DMS153 treated with DMSO at 0.1 percent for 48 hours (cell line): Measurements from ENCODE around the gene FANCC.
A peak's percentile ranks its signal among the peaks of the same experiment; 100 is the strongest.

ENCODE experiments used
- DNase-seq: peaks from one replicate; lab custom pipeline; 2025; ENCODE audit not compliant: unreplicated experiment; lab: John Stamatoyannopoulos, UW

Gene FANCC

GRCh38 chr9:95090023-95090791 is 227.3 kb downstream of the FANCC start:
- DNase-seq, result no peak

- no peak for DNase-seq
Observed at GRCh38 chr9:95089257-95090022, 228.1 kb downstream of the FANCC start.

- no peak for DNase-seq
Observed at GRCh38 chr9:95088421-95089161, 228.9 kb downstream of the FANCC start.

- peak; percentile 10 for DNase-seq
Observed at GRCh38 chr9:95087659-95088242, 229.8 kb downstream of the FANCC start.

DNA sequence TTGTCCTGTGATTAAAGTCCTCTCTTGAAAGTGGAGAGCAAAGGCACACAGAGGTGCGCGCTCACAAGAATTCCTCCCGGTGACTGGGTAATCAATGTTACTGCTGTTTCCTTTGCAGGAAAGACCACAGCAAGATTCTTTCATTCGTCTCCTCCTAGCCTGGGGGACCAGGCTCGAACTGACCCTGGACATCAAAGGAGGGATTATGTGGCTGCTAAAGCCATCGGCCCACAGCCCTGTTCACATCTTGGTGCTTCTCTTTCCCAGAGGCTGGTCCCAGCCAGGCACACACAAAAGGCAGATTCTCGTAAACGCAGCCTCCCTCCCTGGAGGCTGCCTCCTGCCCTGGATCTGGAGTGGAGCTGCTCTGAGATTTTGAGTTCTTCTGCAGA is 230.9 kb downstream of the FANCC start:
- no peak for DNase-seq

- DNase-seq, result no peak
Observed at GRCh38 chr9:95085861-95086563, 231.5 kb downstream of the FANCC start.

DNA sequence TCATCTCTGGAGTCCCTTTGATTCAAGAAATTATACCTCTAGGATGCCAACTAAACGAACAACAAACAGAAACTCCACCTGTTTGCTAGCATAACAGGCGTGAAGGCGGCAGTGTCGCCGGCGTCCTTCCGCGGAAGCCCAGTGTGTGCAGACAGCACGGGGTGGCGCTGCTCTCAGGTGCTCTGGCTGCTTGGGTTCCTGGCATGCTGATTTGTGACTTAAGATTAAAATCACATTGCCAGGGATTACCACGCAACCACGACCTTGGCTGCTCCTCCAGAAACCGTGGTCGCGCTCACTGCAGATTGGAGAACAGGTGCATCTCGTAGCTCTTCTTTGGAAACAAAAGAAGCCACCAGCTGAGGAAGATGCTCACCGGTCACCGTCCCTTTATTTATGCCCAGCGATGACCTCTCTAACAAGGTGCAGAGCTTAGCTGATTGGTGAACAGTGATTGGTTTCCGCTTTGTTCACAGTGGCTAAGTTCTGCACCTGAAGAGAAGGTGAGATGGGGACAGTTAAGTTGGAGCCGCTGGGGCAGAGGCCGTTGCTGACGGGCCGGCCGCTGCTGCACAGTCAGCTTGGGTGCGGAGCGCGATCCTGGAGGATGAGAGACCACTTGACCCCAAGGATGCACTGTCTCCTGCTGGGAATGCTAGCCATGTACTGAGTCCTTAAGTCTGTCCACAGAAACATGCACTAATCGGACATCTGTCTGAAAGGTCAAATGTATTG is 232.3 kb downstream of the FANCC start:
- DNase-seq, result no peak

GRCh38 chr9:95084254-95084934 is 233.1 kb downstream of the FANCC start:
- no peak for DNase-seq

- DNase-seq, result no peak
Observed at GRCh38 chr9:95083086-95083768, 234.3 kb downstream of the FANCC start.

DNA sequence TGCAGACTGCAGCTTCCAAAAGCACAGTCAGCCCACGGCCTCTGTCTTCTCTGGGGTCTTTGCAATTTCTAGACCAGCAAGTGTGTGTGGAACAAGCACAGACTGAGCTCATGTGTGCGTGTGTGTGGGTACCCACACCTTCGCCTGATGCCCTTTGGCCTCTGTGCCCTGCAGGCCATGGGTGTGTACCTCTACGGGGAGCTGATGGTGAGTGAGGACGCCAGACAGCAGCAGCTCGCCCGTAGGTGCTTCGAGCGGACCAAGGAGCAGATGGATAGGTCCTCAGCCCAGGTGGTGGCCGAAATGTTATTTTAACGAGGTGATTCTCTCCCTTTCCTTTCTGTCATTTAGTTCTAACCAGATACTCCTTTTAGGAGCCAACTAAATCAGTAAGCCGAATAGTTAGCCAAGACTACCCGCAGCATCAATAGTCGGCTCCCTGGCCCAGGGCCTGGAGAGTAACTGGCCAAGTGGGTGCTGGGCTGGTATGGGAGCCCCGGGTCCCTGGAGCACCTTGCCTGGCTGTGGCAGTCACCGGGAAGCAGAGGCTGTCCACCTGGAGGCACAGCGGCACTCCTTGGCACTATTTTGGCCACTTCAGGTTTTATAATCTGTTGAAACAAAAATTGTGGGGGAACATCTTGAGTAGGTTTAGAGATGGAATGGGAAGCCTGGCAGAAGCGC is 235.0 kb downstream of the FANCC start:
- no peak for DNase-seq

- DNase-seq, result no peak
Observed at GRCh38 chr9:95081998-95082397, 235.5 kb downstream of the FANCC start.

DNA sequence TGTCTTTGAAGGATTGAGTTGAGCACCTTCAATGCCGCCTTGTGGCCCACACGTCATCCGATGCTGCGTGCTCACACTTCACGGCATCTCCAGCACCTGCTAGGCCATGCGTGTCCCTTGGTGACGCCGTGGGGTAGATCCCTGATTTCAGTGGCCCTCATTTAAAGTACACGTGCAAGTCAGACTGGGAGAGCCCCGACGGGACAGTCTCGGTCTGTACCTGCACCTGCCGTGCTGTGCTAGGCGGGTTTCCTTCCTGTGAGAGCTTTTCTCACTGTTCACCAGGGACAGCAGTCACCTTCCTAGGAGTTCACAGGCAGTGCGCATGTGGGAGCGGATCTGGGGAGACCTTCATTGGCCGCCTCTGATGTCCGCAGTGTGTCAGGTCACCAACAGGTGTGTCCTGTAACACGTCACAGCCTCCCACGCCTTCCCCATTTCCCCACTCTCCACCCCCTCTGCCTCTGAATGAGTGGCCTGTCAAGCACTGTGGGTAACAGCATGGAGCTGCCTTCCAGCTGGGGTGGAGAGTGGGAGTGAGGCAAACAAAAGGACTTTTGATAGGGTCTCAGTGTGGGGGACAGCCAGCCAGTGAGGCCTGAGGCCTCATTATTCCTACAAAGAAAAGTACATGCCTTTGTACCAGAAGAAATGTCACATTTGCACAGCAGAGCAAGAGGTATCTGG is 236.4 kb downstream of the FANCC start:
- no peak for DNase-seq

DNA sequence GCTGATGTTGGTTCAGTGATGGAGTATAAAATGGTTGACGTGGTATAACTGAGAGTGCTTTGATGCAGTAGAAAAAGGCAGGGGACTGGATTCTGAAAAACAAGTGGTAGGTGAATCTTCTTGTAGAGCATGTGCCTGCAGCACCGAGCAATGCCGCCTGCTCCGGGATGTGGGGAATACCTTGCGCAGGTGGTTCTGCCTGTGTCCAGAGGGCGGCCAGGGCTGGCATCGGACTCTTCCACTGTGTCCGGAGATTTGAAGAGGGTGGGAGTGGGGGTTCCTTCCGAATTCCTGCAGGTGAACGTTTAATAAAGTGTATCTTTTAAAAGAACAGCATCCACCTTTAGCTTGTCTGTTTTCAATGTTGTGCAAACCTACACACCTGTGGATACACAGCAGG is 238.0 kb downstream of the FANCC start:
- no peak for DNase-seq

DNA sequence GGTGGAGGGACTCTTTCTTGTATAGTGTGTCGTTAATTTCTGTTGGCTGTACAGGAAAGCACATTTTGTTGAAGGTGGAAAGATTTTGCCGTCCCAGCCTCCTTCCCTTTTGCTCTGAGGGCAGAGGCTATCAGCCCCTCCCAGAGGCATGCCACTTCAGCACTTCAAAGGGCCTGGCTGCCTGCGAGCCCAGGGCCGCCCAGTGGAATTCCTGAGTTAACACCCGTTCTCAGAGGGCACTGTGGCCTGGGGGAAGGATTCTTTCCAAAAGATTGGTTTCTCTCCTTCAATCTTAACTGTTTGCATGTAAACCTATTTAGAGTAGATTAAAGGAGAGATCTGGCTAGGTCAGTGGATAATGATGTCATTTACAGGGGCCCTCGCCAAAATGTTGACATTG is 238.6 kb downstream of the FANCC start:
- DNase-seq, result no peak

DNA sequence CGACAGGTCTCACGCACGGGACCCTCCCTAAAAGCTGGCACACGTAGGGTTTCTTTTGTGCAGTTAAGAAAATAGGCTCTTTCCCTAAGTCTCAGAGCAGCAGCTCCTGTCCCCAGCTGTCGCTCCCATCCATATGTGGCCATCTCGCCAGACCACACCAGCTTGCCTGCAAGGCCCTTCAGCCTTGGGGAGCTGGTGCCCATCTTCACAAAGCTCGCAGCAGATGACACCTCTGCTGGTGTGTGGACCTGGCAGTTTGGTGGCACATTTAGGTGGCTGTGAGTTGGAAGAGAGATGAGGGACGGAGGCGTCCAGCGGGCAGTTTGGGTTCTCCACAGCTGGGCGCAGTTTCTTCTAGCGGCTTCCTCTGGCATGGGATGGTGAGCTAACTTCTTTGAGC is 239.0 kb downstream of the FANCC start:
- no peak for DNase-seq

DNA sequence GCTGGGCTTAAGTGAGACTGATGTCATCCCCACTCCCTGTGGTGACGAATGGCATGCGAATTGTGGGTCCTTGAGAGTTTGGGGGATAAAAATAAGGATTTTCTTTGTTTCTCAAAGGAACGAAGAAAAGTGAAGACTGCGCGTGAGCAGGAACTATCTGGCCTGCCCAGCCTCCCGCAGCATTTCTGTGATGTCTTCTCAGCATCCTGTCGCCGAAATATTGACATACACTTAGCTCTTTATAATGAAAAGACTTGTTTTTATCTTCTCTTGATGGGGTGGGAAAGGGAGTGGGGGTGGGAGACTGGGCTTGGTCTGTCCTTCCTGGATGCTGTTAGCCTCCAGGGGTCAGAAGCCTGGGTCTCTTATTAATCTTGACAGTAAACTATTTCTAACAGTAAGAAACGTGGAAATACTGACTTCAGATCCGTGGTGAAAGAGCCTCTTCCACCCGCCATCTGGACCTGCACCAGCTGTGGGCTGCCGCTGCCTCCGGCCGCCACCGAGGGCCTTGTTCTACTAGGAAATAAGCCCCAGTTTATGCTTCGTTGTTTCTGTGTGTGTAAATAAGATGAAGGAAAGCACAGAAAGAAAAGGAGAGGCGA is 239.6 kb downstream of the FANCC start:
- no peak for DNase-seq

DNA sequence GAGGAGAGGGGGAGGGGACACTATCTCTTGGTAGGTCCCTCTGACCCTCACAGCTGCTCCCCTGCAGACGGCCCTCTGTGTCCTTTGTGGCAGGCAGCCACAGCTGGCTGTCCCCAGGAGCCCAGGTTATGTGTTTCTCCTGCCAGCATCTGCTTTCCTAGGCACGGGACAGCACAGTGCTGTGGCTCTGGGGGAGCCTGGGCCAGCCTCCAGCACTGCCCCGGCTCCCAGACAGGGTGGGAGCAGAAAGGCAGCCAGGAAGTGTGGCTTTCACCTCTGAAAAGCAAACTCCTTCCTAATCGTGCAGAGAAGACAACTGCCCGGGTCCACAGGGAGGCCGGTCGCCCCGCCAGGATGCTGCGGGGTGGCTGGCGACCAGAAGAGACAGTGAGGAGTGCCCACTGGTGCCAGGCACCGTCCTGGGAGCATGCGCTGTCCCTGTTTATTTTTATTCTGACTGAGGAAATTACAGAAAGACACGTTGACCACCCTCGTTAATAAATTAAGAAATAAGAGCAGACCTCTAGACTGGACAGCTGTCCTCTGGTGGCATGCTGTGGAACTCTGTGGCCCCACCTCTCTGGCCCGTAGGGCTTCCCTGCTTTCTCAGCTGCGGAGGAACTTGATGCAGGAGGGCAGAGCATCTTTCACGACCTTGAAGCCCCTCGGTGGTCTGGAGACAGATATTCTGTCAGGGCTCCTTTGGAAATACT is 240.3 kb downstream of the FANCC start:
- DNase-seq, result no peak
